Natural killer cell treated with Interleukin-12 subunit alpha and Interleukin-12 subunit beta and Interleukin-15 and Interleukin-18, amount 100 ng/mL, for 72 hours (primary cell): ENCODE data around the gene MMP19. TPM values are rescaled to one million over a fixed set of nuclear protein-coding genes. Genes with fewer than 3 reads are reported as not detected.
"Not testable (repeated sequence)": the region's sequence is repeated elsewhere in the genome, so short reads cannot be mapped to it uniquely, and the experiment has no call there.

Experiments
- ATAC-seq, 2 donors: fragments of 150-1000 bp; cut with Tn5 transposase in 1 of 2; sonication (Bioruptor Pico), chemical (Tn5 transposase) in 1 of 2; 2 replicates each; pipeline ENCODE4 v1.10.0; 2021
- DNase-seq: peaks from one replicate; pipeline ENCODE4 v3.0.0; 2022; ENCODE audit warnings: low spot score
- H3K27ac Mint-ChIP-seq, 2 donors: 1 replicate in 1 of 2; 2 replicates in 1 of 2; pipeline ENCODE4 v1.8.0; 2022; ENCODE audit warnings: mixed read lengths in 2 of 2, mild to moderate bottlenecking in 1 of 2, moderate library complexity in 1 of 2
- H3K27me3 Mint-ChIP-seq, 2 donors: 1 replicate in 1 of 2; 2 replicates in 1 of 2; pipeline ENCODE4 v1.8.0; 2022; ENCODE audit warnings: mixed read lengths in 2 of 2
- H3K36me3 Mint-ChIP-seq: one replicate; pipeline ENCODE4 v1.8.0; 2022; ENCODE audit warnings: mixed read lengths
- H3K4me1 Mint-ChIP-seq, 2 donors: 1 replicate in 1 of 2; 2 replicates in 1 of 2; pipeline ENCODE4 v1.8.0; 2022; ENCODE audit warnings: low read depth in 2 of 2, mixed read lengths in 2 of 2, mild to moderate bottlenecking in 1 of 2
- H3K4me3 Mint-ChIP-seq: one replicate; pipeline ENCODE4 v1.8.0; 2022; ENCODE audit warnings: mixed read lengths
- H3K9me3 Mint-ChIP-seq: 2 replicates; pipeline ENCODE4 v1.8.0; 2022; ENCODE audit warnings: mixed read lengths
- total RNA-seq, 2 donors: library from RNA; stranded (reverse); gene quantifications; one replicate each; pipeline ENCODE4 v1.2.3, GENCODE V29; 2022

Gene MMP19
- total RNA-seq, 2 donors from 2014 or later = 0.24 TPM; not detected in 1

- ATAC-seq, H3K36me3 Mint-ChIP-seq, H3K4me3 Mint-ChIP-seq, DNase-seq, H3K9me3 Mint-ChIP-seq, H3K27ac Mint-ChIP-seq, H3K27me3 Mint-ChIP-seq: not testable (repeated sequence)
- H3K4me1 Mint-ChIP-seq = peaks cover 14 to 16% of the 10 kb centered on the region in 2 donors
Measured at GRCh38 chr12:55834400-55834799, 8.3 kb downstream of the MMP19 start.

GRCh38 chr12:55833056-55833455 is 9.7 kb downstream of the MMP19 start:
- Mint-ChIP-seq H3K4me1 (peaks cover 19 to 20% of the 10 kb centered on the region in 2 donors), H3K27me3 (no peaks in the 10 kb centered on the region), H3K27ac (peak overlapping the region in 1 of 2 donors; percentile 97), H3K9me3 (no peaks in the 10 kb centered on the region), H3K4me3 (no peak overlapping the region), H3K36me3 (no peaks in the 10 kb centered on the region)
- no peak for DNase-seq
- no peak for ATAC-seq

- Mint-ChIP-seq H3K4me1 (peaks cover 29 to 31% of the 10 kb centered on the region in 2 donors), H3K4me3 (peak overlapping the region; percentile 98), H3K27me3 (no peaks in the 10 kb centered on the region), H3K27ac (peak overlapping the region; percentile 90 to 97), H3K36me3 (no peaks in the 10 kb centered on the region), H3K9me3 (no peaks in the 10 kb centered on the region)
- DNase-seq (no peak), ATAC-seq (no peak)
Measured at GRCh38 chr12:55831447-55831815, 11.3 kb downstream of the MMP19 start.

DNA sequence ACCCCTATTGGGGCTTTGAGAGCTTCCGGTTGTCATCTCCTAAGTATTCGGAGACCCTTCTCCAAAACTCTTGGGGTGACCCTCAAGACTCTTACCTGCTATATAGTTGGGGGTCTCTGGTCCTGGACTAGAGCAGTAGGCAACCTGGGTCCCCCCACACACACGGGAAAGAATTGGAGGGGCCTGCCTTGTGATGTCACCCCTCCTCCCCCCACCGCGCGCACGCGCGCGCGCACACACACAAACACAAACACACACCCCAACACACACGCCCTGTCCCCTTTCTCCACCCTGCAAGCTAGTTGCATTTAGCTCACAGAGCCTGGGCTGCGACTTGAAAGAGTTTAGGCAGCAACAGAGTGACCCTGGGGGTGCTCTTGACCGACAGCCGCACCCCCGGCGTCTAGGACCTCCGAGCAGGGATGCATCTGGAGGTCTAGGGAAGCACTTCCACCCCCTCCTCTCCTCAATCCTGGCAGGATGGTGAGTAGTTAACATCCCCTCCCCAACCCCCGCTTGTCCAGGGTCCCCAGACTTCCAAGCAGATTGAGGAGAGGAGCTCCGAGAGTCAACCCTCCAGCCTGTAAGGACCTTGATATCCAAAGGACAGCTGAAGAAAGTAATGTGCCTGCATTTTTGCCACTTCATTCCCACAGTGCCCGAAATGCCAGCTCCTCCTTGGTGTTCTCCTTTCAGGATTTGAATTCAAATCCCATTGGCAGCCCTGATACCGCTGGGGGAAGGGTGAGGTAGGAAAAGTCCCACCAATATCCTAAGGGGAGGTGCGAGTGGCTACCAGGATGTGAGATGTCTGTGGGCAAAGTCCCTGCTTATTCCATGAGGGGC is 11.9 kb downstream of the MMP19 start:
- no peak for DNase-seq
- ATAC-seq = no peak
- H3K27me3 Mint-ChIP-seq = no peaks in the 10 kb centered on the region
- peaks cover 33 to 37% of the 10 kb centered on the region in 2 donors for H3K4me1 Mint-ChIP-seq
- H3K27ac Mint-ChIP-seq = peak overlapping the region; percentile 90 to 97
- peaks cover 3% of the 10 kb centered on the region for H3K36me3 Mint-ChIP-seq
- no peaks in the 10 kb centered on the region for H3K9me3 Mint-ChIP-seq
- peak overlapping the region; percentile 98 for H3K4me3 Mint-ChIP-seq

DNA sequence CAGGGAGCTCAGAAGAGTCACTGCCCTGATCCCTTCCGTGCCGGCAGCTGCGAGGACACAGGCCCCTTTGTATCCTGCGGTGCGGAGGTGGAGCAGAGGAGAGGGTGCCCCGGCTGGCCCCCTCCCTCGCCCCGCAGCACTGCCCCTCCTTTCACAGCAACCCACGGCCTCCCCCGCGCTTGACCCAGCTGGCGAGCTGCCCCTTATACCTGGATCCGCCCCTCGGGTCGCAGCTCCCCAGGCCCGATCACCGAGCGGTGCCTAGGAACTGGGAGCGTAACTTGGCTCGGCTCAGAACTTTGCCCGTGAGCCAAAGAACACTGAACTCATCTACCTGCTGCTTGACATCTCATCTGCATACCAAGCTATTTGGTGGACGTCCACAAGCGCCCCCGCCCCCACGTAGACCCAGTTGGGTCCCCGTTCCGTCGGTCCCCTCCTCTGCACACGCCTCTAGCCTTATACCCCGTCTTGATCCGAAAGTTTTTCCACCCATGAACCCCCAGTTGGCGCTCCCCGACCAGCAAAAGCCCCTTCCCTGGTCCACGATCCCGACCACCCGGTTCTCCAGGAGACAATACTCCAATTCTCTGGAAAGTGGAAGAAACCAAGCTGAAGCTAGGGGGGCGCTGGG is 12.7 kb downstream of the MMP19 start:
- H3K36me3 Mint-ChIP-seq = peaks cover 4% of the 10 kb centered on the region
- H3K4me3 Mint-ChIP-seq = peak overlapping the region; percentile 98
- no peaks in the 10 kb centered on the region for H3K9me3 Mint-ChIP-seq
- peak; percentile 0 to 39 for ATAC-seq
- no peak for DNase-seq
- H3K4me1 Mint-ChIP-seq = peaks cover 36 to 39% of the 10 kb centered on the region in 2 donors
- H3K27ac Mint-ChIP-seq = peak overlapping the region; percentile 90 to 97
- no peaks in the 10 kb centered on the region for H3K27me3 Mint-ChIP-seq

DNA sequence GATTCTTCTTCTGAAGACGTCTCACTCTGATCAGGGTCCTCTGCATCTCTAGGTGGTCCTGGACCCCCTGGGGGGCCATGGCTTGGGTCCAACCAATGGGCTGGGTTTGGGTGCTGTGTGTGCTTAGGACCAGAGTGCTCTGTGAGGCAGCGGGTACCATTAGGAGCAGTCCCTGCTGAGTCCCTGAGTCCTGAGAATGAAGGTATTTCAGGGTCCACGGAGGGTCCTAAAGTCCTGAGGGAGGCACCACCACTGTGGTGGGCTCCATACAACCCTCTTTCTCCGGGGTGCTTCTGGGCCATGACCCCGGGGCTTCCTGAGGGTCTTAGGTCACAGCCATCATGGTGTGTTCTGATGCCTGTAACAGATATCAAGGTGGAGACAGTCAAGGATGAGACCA is 14.4 kb downstream of the MMP19 start:
- Mint-ChIP-seq H3K9me3 (no peaks in the 10 kb centered on the region), H3K4me1 (peaks cover 44% of the 10 kb centered on the region in 2 donors), H3K27me3 (no peaks in the 10 kb centered on the region)

GRCh38 chr12:55827806-55828205 is 14.9 kb downstream of the MMP19 start:
- ATAC-seq (no peak), DNase-seq (no peak)
- Mint-ChIP-seq H3K27me3 (no peaks in the 10 kb centered on the region), H3K9me3 (no peaks in the 10 kb centered on the region), H3K4me3 (peak overlapping the region; percentile 98), H3K27ac (peak overlapping the region; percentile 90 to 97), H3K36me3 (peaks cover 4% of the 10 kb centered on the region), H3K4me1 (peaks cover 42 to 49% of the 10 kb centered on the region in 2 donors)

More for the DNA sequence above, 14.4 kb downstream of the MMP19 start:
- ATAC-seq = no peak
- no peak for DNase-seq
- Mint-ChIP-seq H3K4me3 (peak overlapping the region; percentile 98), H3K27ac (peak overlapping the region; percentile 90 to 97), H3K36me3 (peaks cover 4% of the 10 kb centered on the region)

DNA sequence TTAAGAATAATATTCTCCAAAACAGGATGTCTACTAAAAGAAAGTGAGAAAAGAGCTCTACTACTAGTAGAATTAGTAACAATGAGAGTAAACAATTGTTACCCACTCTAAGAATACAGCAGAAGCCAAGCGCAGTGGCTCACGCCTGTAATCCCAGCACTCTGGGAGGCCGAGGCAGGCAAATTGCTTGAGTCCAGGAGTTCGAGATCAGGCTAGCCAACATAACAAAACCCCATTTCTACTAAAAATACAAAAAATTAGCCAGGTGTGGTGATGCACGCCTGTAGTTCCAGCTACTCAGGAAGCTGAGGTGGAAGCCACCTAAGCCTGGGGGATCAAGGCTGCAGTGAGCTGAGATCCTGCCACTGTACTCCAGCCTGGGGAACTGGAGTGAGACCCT is 18.0 kb downstream of the MMP19 start:
- peaks cover 31 to 33% of the 10 kb centered on the region in 2 donors for H3K4me1 Mint-ChIP-seq
- H3K9me3 Mint-ChIP-seq = no peaks in the 10 kb centered on the region
- ATAC-seq (no peak), DNase-seq (no peak)
- no peaks in the 10 kb centered on the region for H3K27me3 Mint-ChIP-seq
- H3K4me3 Mint-ChIP-seq = peak overlapping the region; percentile 54
- peaks cover 12% of the 10 kb centered on the region for H3K36me3 Mint-ChIP-seq
- peak overlapping the region; percentile 63 to 67 for H3K27ac Mint-ChIP-seq

GRCh38 chr12:55823419-55823818 is 19.3 kb downstream of the MMP19 start:
- Mint-ChIP-seq H3K9me3 (no peaks in the 10 kb centered on the region), H3K36me3 (peaks cover 12% of the 10 kb centered on the region), H3K4me3 (no peak overlapping the region), H3K27me3 (no peaks in the 10 kb centered on the region), H3K4me1 (peaks cover 43% of the 10 kb centered on the region in 2 donors), H3K27ac (peak overlapping the region; percentile 63 to 67)
- no peak for DNase-seq
- no peak for ATAC-seq

DNA sequence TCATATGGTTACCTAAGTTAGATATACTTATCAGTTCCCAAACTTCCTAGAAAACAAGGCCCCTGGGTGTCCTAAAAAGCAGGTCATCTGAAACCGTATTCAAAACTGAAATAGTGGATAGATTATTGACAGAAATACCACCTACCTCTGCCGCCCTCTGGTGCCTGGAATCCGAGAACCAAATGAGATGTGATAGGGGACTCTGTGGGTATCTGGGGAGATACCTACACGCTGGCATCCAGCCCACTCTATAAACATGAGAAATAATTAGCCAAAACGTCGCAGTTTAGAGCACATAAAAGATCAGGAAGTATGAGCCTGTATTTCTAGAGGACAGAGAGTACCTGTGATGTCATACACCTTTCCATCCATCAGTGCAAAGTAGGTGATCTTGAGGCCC is 20.5 kb downstream of the MMP19 start:
- no peak overlapping the region for H3K4me3 Mint-ChIP-seq
- peak overlapping the region in 1 of 2 donors; percentile 63 for H3K27ac Mint-ChIP-seq
- H3K4me1 Mint-ChIP-seq = peaks cover 31 to 32% of the 10 kb centered on the region in 2 donors
- ATAC-seq (no peak), DNase-seq (no peak)
- no peaks in the 10 kb centered on the region for H3K9me3 Mint-ChIP-seq
- H3K36me3 Mint-ChIP-seq = peaks cover 12% of the 10 kb centered on the region
- no peaks in the 10 kb centered on the region for H3K27me3 Mint-ChIP-seq

- DNase-seq (no peak), ATAC-seq (no peak)
- no peak overlapping the region for H3K4me3 Mint-ChIP-seq
- H3K4me1 Mint-ChIP-seq = peaks cover 21 to 32% of the 10 kb centered on the region in 2 donors
- no peaks in the 10 kb centered on the region for H3K9me3 Mint-ChIP-seq
- no peak overlapping the region for H3K27ac Mint-ChIP-seq
- H3K36me3 Mint-ChIP-seq = peaks cover 8% of the 10 kb centered on the region
- H3K27me3 Mint-ChIP-seq = no peaks in the 10 kb centered on the region
Measured at GRCh38 chr12:55820679-55821078, 22.1 kb downstream of the MMP19 start.

- Mint-ChIP-seq H3K9me3 (no peaks in the 10 kb centered on the region), H3K27ac (no peak overlapping the region), H3K4me3 (no peak overlapping the region), H3K27me3 (no peaks in the 10 kb centered on the region), H3K4me1 (peaks cover 21 to 32% of the 10 kb centered on the region in 2 donors), H3K36me3 (peaks cover 8% of the 10 kb centered on the region)
- DNase-seq (no peak), ATAC-seq (no peak)
Measured at GRCh38 chr12:55818886-55819285, 23.9 kb downstream of the MMP19 start.

- H3K27ac Mint-ChIP-seq = no peak overlapping the region
- no peak overlapping the region for H3K4me3 Mint-ChIP-seq
- peaks cover 8% of the 10 kb centered on the region for H3K36me3 Mint-ChIP-seq
- H3K9me3 Mint-ChIP-seq = no peaks in the 10 kb centered on the region
- ATAC-seq = peak; percentile 64 to 70
- H3K4me1 Mint-ChIP-seq = peaks cover 20 to 34% of the 10 kb centered on the region in 2 donors
- no peak for DNase-seq
- no peaks in the 10 kb centered on the region for H3K27me3 Mint-ChIP-seq
Measured at GRCh38 chr12:55818140-55818728, 24.5 kb downstream of the MMP19 start.
